ENCODE measurements around the gene GCNT3.

GCNT3 gene

GRCh38 chr15:59570315-59570714, 41.3 kb upstream of the GCNT3 start:
- Histone ChIP-seq H3K27ac (ENCODE audit: extremely low read depth, low read depth, low read length) (no peak overlapping the region), H3K9me3 (ENCODE audit: control insufficient read depth, insufficient read depth, low read depth, low read length) (no peaks in the 10 kb centered on the region), H3K36me3 (ENCODE audit: control insufficient read depth in 2 of 2, insufficient read depth in 1 of 2, low read length in 2 of 2) (no peaks in the 10 kb centered on the region), H3K4me3 (ENCODE audit: low read depth, low read length) (no peak overlapping the region), H3K4me1 (ENCODE audit: control insufficient read depth, insufficient read depth, low read length) (no peaks in the 10 kb centered on the region)
- POLR2A ChIA-PET = interaction anchor here (0.7 kb wide), 1 partner anchor 783 kb away, joined by 4 read pairs; no protein-coding TSS in a partner anchor
- TF ChIP-seq ZNF830 (tag by site-specific recombination; IDR thresholded peaks at IDR 0.05; ENCODE audit: low read depth) = no peak
- no peak for TF ChIP-seq ZFP3 (tag by site-specific recombination; IDR thresholded peaks at IDR 0.05; ENCODE audit: low read depth)
- TF ChIP-seq ZNF426 (tag by site-specific recombination; IDR thresholded peaks at IDR 0.05) = no peak
- no peak for TF ChIP-seq ZBTB8A (tag by site-specific recombination; IDR thresholded peaks at IDR 0.05)
- no peak for TF ChIP-seq ZNF292 (tag by site-specific recombination; IDR thresholded peaks at IDR 0.05; ENCODE audit: borderline replicate concordance, low read depth)
- TF ChIP-seq, protein P1, sequence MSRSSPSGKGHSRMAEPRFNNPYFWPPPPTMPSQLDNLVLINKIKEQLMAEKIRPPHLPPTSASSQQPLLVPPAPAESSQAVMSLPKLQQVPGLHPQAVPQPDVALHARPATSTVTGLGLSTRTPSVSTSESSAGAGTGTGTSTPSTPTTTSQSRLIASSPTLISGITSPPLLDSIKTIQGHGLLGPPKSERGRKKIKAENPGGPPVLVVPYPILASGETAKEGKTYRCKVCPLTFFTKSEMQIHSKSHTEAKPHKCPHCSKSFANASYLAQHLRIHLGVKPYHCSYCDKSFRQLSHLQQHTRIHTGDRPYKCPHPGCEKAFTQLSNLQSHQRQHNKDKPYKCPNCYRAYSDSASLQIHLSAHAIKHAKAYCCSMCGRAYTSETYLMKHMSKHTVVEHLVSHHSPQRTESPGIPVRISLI (tag by site-specific recombination; IDR thresholded peaks at IDR 0.05) = no peak
- no peak for TF ChIP-seq ZNF184 (tag by site-specific recombination; IDR thresholded peaks at IDR 0.05)
- no peak for TF ChIP-seq PRDM1 (tag by site-specific recombination; IDR thresholded peaks at IDR 0.05)
- TF ChIP-seq REST (tag by site-specific recombination; IDR thresholded peaks at IDR 0.05) = no peak
- no peak for TF ChIP-seq ZNF311 (tag by site-specific recombination; IDR thresholded peaks at IDR 0.05; ENCODE audit: borderline replicate concordance)
- no peak for TF ChIP-seq ZNF701 (tag by site-specific recombination; IDR thresholded peaks at IDR 0.05)
- TF ChIP-seq ZNF416 (tag by site-specific recombination; IDR thresholded peaks at IDR 0.05) = no peak
- no peak for TF ChIP-seq ZFP41 (tag by site-specific recombination; IDR thresholded peaks at IDR 0.05; ENCODE audit: borderline replicate concordance)
- TF ChIP-seq EGR2 (tag by site-specific recombination; IDR thresholded peaks at IDR 0.05; ENCODE audit: low read depth) = no peak
- no peak for TF ChIP-seq ZNF449 (tag by site-specific recombination; IDR thresholded peaks at IDR 0.05)
- TF ChIP-seq KLF10 (tag by site-specific recombination; IDR thresholded peaks at IDR 0.05) = no peak
- TF ChIP-seq ZNF350 (tag by site-specific recombination; IDR thresholded peaks at IDR 0.05) = no peak
- no peak for TF ChIP-seq ZNF24 (tag by site-specific recombination; IDR thresholded peaks at IDR 0.05)
- no peak for TF ChIP-seq ZNF521 (tag by site-specific recombination; IDR thresholded peaks at IDR 0.05)
- no peak for TF ChIP-seq REPIN1 (tag by site-specific recombination; IDR thresholded peaks at IDR 0.05; ENCODE audit: low read depth)
- CTCF ChIA-PET = no interaction called here

GRCh38 chr15:59571606-59572005, 40.0 kb upstream of the GCNT3 start:
- Histone ChIP-seq H3K4me3 (ENCODE audit: low read depth, low read length) (no peak overlapping the region), H3K4me1 (ENCODE audit: control insufficient read depth, insufficient read depth, low read length) (no peaks in the 10 kb centered on the region), H3K36me3 (ENCODE audit: control insufficient read depth in 2 of 2, insufficient read depth in 1 of 2, low read length in 2 of 2) (no peaks in the 10 kb centered on the region), H3K9me3 (ENCODE audit: control insufficient read depth, insufficient read depth, low read depth, low read length) (no peaks in the 10 kb centered on the region), H3K27ac (ENCODE audit: extremely low read depth, low read depth, low read length) (no peak overlapping the region)
- POLR2A ChIA-PET = no interaction called here
- CTCF ChIA-PET = no interaction called here
- TF ChIP-seq ZNF473 (tag by site-specific recombination; IDR thresholded peaks at IDR 0.05) (no peak), ZNF394 (tag by site-specific recombination; IDR thresholded peaks at IDR 0.05; ENCODE audit: borderline replicate concordance) (no peak), YY1 (tag by site-specific recombination; IDR thresholded peaks at IDR 0.05) (no peak), ZBTB11 (tag by site-specific recombination; conservative IDR thresholded peaks at IDR 0.05; ENCODE audit: low read depth) (no peak), ZNF623 (tag by site-specific recombination; IDR thresholded peaks at IDR 0.05) (no peak), MZF1 (tag by site-specific recombination; IDR thresholded peaks at IDR 0.05; ENCODE audit: borderline replicate concordance) (no peak)
- TF ChIP-seq, protein P2, sequence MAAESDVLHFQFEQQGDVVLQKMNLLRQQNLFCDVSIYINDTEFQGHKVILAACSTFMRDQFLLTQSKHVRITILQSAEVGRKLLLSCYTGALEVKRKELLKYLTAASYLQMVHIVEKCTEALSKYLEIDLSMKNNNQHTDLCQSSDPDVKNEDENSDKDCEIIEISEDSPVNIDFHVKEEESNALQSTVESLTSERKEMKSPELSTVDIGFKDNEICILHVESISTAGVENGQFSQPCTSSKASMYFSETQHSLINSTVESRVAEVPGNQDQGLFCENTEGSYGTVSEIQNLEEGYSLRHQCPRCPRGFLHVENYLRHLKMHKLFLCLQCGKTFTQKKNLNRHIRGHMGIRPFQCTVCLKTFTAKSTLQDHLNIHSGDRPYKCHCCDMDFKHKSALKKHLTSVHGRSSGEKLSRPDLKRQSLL (tag by site-specific recombination; IDR thresholded peaks at IDR 0.05) = no peak

Data from HEK293 (cell line).